ENCODE results near the gene NAA25. TPM values are rescaled to one million over a fixed set of nuclear protein-coding genes. Genes with fewer than 3 reads are reported as not detected.
A peak's percentile ranks its signal among the peaks of the same experiment; 100 is the strongest.

The NAA25 gene
- total and polyA plus RNA-seq, 9 of the 15 experiments (the other 6 are each of a cell fraction or from before 2014, with no cell fraction given), result 26.6 to 59.6 (median 48.9) TPM

DNA sequence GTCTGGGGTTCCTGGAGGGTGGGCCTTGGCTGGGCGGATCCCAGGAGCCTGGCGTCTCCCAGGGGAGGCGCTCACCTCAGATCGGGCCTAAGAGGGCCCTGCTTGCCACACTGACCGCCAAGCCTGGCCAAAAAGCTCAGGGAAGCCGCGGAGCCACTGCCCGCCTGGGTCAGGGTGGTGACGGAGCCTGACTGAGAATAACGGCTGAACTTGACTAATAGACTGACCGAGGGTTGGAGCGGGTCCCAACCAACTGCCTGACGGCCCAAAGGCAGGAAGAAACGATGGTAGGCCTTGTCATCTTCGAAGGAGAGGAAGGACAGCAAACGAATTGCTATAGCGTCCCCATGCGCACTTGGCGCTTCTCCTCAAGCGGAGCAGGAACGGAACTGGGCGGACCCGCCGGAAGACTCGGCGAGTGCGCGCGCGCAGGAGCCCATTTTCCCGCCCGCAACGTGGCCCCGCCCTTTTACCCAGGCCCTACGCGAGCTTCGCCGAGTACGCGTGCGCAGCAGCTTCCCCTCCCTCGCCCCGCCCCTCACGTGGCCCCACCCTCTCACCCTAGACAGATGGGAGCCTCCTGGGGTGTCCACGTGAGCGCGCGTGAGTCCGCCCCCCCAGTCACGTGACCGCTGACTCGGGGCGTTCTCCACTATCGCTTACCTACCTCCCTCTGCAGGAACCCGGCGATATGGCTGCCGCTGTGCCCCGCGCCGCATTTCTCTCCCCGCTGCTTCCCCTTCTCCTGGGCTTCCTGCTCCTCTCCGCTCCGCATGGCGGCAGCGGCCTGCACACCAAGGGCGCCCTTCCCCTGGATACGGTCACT is 95.6 kb downstream of the NAA25 start, which contains the start of the genes ERP29 and TMEM116 (continued):
- TF ChIP-seq ZNF165 (CRISPR knock-in tag; IDR thresholded peaks at IDR 0.05; ENCODE audit: borderline replicate concordance) (no peak), BHLHE40 (IDR thresholded peaks at IDR 0.05; ENCODE audit: low read length) (peak; percentile 100), ZNF518B (CRISPR knock-in tag; IDR thresholded peaks at IDR 0.05) (no peak), SNIP1 (IDR thresholded peaks at IDR 0.05; ENCODE audit: low read depth) (no peak), ZNF12 (CRISPR knock-in tag; IDR thresholded peaks at IDR 0.05) (peak; percentile 63; the same call in 1 of the 2 replicates), ZNF134 (CRISPR knock-in tag; conservative IDR thresholded peaks at IDR 0.05) (no peak), MTF1 (CRISPR knock-in tag; IDR thresholded peaks at IDR 0.05; ENCODE audit: borderline replicate concordance) (no peak), ZNF444 (CRISPR knock-in tag; IDR thresholded peaks at IDR 0.05) (no peak), THRB (CRISPR knock-in tag; conservative IDR thresholded peaks at IDR 0.05) (no peak), SP1 (CRISPR knock-in tag; IDR thresholded peaks at IDR 0.05) (peak; percentile 83; the same call in 1 of the 2 replicates), NR1H2 (CRISPR knock-in tag; IDR thresholded peaks at IDR 0.05) (no peak), THRAP3 (IDR thresholded peaks at IDR 0.05; ENCODE audit: borderline replicate concordance) (no peak), TAF9B (IDR thresholded peaks at IDR 0.05; ENCODE audit: partially characterized antibody) (peak; percentile 91), GABPB1 (CRISPR knock-in tag; IDR thresholded peaks at IDR 0.05) (peak; percentile 89), ZNF140 (CRISPR knock-in tag; IDR thresholded peaks at IDR 0.05) (no peak), PKNOX1 (IDR thresholded peaks at IDR 0.05) (peak; percentile 33; the same call in 1 of the 2 replicates), ZNF174 (CRISPR knock-in tag; IDR thresholded peaks at IDR 0.05) (no peak)
- TF ChIP-seq, protein P1, sequence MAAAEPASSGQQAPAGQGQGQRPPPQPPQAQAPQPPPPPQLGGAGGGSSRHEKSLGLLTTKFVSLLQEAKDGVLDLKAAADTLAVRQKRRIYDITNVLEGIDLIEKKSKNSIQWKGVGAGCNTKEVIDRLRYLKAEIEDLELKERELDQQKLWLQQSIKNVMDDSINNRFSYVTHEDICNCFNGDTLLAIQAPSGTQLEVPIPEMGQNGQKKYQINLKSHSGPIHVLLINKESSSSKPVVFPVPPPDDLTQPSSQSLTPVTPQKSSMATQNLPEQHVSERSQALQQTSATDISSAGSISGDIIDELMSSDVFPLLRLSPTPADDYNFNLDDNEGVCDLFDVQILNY (CRISPR knock-in tag; IDR thresholded peaks at IDR 0.05), result peak; percentile 84; the same call in 1 of the 2 replicates
- TF ChIP-seq, protein P2, sequence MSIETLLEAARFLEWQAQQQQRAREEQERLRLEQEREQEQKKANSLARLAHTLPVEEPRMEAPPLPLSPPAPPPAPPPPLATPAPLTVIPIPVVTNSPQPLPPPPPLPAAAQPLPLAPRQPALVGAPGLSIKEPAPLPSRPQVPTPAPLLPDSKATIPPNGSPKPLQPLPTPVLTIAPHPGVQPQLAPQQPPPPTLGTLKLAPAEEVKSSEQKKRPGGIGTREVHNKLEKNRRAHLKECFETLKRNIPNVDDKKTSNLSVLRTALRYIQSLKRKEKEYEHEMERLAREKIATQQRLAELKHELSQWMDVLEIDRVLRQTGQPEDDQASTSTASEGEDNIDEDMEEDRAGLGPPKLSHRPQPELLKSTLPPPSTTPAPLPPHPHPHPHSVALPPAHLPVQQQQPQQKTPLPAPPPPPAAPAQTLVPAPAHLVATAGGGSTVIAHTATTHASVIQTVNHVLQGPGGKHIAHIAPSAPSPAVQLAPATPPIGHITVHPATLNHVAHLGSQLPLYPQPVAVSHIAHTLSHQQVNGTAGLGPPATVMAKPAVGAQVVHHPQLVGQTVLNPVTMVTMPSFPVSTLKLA (conservative IDR thresholded peaks at IDR 0.05), result peak; percentile 98
